Stimulated activated CD4-positive, alpha-beta T cell treated with anti-CD3 and anti-CD28 coated beads, Interleukin-15, amount 100 ng/mL, for 48 hours (primary cell): ENCODE data around the gene SSR1.

Experiments
- DNase-seq, 2 donors: peaks; one replicate each; pipeline ENCODE4 v3.0.0-alpha.2; 2020; ENCODE audit warnings: low read depth in 2 of 2

SSR1 gene

DNA sequence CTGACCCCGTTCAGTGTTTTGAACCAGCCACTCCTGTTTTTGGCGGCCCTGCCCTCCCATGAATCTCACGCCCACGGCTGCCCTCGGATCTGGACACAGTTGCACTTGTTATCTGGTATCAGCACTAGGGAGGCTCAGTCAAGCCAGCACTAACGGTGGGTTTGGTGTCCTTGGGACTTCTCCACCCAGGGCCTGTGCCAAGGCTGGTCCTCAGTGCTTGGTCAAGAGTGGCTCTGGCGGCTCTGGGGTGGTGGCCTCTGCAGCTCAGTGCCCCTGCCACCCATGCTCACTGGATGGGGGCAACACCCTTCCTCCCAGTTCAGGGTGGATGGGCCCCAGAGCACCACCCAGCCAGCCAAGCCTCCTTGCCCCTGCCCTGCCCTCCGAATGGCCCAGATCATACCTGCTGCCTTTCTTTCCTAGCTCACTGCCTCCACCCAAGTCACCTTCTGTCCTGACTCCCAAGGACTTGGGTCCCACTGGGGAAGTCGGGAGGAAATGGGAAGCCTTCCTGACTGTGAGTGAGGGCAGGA, 54.7 kb downstream of the SSR1 start:
- DNase-seq = no peak

DNA sequence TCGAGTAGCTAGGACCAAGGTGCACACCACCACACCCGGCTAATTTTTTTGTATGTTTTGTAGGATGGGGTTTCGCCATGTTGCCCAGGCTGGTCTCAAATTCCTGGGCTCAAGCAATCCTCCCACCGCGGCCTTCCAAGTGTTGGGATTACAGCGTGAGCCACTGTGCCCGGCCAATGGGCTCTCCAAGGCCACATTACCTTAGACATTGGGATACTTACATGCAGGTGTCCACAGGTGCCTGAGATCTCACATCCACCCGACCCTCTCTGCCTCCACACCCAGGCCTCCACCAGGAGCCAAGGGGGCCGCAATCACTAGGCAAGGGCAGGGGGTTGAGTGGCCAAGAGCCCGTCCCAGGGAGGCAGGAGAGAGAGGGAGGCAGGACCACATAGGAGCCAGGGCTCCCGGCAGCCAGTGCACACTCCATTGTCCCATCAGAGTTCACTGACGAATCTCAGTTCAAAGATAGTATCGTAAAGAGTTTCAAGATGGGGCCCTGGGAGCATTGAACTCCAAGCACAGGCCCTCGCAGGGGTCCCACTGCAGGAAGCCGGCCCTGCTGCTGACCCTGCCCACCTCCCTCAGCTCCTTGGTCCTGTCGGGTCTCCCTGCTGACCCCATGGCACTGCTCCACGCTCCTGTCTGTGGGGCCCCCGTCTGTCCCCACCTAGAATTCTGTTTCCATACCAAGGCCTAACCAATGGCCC, 55.3 kb downstream of the SSR1 start:
- no peak for DNase-seq

DNA sequence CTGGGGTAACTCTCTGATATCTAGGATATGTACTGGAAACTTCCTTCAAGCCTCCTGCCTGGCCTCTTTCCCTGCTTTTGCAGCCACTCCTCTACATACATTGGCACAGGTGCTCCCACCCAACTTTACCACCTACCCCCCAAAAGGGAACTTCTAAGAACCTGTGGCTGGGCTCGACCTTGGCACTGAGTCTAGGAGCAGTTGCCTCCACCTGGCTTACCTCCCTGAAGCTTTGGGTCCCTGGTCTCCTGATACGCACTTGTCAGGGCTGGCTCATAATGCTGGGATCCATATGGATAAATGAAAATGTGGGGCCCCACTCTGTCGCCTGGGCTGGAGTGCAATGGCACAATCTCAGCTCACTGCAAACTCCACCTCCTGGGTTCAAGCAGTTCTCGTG, 56.2 kb downstream of the SSR1 start:
- DNase-seq = no peak

DNA sequence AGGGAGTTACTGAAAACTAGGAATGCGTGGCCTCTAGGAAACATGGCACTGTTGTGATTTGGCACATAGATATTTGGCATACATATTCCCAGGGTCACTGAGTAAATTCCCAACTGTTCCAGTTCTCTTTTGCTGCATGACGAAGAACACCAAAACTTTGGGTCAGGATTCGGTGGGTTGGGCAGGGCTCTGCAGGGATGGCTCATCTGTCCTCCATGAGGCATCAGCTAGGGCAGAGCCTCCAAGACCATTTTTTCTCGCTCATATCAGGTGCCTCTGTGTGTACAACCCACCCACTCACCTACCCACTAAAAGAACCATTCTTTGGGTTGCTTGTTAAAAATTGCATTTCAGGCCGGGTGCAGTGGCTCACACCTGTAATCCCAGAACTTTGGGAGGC, 57.1 kb downstream of the SSR1 start:
- no peak for DNase-seq

DNA sequence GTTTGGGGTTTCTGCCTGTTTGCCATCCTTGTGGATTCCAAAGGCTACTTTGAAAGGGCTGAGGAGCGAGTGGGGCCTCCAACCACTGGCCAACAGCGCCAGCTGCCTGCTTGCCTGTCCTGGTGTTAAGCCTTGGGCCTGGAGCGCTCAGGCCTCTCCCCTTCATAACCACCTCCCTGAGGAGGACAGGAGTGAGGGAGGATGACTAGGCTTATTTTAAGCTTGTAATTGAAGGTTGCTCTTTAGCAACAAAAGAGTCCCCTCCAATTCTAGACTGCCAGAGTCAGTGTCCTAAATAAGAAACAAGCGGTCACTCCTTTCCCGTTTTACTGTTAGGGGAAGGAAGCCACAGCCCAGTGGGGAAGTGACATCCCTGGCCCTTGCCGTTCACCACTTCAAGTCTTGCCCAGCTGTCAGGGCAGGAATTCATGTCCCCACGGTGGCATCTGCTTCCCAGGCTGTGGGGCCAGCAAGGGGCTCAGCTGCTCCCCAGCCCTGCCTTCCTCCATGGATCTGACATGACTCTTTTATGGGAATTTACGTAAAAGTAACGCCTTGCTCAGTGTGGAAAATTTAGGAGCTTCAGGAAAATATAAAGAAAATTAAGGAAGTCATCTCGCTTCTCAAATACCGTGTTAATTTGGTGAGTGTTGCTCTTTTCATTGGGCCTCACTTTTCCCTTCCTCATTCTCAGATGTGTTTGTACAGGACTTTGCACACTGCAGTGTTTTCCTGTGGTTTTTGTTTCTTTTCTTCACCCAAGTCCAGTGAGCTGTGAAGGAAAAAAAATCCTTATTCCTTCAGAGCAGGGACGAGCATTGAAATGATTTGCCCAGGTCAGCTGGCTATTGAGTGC, 57.8 kb downstream of the SSR1 start:
- no peak for DNase-seq

DNA sequence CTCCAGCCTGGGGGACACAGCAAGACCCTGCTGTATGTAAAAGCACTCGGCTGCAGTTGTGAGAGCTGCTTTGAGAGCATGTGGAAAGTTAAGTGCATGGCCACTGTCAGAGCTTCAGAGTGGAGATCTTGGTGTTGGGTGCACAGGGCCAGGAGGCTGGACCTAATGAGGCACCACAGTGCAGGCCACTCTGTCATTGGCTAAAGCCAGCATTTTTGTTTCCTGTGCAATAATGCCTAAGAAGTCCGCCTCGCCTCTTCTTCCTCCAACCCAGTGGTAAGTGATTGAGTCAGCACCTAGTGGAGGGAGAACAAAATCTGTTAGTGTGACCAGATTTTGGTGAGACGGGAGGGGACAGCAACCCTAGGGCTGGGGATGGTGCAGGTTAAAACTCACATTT, 60.6 kb downstream of the SSR1 start:
- no peak for DNase-seq

DNA sequence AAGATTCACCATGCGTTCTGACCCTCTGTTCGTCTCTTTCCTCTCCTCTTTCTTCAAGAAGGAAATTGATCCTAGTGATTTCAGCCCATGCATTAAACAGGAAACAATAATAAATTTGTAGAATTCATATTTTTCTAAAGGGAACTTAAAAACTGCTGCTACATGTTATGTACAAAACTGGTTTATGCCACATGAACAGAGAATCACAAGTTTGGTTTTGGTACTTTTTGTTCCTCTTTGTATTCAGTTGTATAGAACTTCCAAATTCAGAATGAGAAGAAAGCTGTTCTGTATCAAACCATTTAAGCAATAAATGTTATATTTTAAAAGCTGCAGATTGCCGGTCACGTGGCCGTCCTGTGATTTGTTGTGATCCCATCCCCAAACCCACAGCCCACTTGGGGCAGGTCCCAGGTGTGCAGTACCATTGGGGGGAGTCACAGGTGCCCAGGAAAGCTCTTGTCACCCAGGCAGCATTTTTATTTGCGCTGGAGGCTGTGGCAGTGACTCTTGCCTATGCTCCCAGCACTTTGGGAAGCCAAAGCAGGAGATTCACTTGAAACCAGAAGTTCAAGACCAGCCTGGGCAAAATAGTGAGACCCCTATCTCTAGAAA, 61.2 kb downstream of the SSR1 start:
- no peak for DNase-seq

DNA sequence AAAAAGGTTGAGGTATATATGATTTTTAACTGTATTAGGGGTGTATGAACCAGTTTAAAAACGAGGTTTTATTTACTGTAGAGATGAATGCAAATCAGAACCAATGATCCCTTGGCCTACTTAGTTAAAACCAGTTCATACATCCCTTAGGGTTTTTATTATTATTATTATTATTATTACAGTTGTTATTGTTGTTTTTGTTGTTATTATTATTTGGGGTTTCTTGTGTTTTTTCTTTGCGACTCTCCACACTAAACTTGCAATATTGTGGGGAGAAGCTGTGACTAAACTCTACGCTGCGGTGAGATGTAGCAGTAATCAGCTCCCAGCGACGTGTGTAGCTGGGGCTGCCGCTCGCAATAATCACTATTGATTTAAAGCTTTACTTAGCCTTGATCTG, 62.2 kb downstream of the SSR1 start:
- no peak for DNase-seq

DNA sequence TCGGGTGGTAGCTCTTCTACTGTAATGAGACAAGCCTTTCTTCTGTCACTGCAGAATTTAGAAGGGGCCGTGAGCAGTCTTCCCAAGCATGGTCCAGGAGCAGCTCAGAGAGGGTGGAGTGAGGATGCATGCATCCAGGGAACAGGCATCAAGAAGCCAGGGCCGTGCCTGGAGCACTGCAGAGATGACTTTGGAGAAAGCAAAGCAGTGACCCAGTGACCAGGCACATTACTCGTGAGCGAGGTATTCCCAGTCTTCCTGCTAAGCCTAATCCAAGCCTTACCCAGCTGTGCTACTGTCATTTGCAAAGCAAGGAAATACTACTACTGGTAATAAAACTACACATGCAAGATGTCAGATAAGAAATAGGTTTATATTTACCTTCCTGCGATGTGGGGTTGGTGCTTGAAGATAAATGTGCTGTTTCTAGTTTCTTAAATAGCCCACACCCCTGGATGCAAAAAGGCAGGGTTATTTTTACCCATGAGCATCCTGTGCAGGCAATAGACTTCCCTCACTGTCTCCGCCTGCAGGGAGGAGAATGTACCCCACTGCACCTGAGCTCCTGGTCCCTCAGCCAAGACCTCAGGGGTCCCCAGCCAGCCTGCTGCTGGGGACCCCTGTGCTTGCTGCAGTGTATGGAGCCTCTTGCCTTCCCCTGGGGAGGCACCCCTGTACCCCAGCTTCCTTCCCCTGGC, 62.9 kb downstream of the SSR1 start:
- no peak for DNase-seq

DNA sequence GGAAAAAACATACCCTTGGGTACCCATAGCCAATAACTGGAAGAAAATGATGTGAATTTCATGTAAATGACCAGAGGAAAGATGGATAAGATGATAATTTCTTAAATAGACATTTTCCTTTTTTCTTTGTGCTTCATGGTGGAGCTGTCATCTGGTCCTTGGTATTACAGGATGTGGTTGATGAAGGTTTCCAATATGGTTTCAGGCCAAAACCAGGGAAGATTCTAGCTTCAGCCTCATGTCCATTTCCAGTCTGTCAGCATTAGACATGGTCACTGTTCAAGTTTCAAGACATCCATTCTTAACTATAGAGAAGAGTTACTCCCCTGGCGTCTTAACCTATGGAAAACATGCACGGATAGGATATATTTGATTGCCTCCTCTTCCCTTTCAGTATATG, 63.6 kb downstream of the SSR1 start:
- no peak for DNase-seq

DNA sequence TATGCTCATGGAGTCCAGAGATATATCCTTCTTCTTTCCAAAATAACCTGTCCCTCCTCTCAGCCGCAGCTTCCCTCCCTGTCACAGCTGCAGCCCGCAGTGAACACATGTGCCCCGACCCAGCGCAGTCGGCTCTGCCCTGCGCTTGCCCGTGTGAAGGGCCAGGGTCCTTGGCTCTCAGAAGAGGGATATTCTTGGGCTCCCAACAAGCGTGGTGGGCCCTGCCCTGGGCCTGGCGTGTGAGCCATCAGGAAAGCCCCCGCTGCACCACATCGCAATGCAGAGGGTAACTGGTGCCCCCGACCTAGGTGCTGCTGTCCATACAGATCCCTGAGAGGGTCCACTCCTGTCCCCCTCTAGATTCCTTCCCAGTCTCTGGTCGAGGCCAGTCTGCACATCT, 65.2 kb downstream of the SSR1 start:
- DNase-seq = no peak

DNA sequence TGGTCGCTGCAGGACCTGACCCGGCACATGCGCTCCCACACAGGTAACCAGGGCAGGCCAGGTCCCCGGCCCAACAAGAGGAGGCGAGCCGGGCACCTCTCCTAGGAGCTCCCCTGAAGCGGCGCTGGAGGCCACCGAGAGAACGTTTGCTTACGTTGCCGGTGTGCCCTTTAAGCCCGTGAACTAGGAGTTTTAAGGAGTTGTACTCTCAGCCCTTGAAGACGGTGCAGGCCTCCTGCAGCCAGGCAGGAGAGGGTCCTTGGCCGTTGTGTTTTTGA, 65.9 kb downstream of the SSR1 start:
- DNase-seq = no peak

DNA sequence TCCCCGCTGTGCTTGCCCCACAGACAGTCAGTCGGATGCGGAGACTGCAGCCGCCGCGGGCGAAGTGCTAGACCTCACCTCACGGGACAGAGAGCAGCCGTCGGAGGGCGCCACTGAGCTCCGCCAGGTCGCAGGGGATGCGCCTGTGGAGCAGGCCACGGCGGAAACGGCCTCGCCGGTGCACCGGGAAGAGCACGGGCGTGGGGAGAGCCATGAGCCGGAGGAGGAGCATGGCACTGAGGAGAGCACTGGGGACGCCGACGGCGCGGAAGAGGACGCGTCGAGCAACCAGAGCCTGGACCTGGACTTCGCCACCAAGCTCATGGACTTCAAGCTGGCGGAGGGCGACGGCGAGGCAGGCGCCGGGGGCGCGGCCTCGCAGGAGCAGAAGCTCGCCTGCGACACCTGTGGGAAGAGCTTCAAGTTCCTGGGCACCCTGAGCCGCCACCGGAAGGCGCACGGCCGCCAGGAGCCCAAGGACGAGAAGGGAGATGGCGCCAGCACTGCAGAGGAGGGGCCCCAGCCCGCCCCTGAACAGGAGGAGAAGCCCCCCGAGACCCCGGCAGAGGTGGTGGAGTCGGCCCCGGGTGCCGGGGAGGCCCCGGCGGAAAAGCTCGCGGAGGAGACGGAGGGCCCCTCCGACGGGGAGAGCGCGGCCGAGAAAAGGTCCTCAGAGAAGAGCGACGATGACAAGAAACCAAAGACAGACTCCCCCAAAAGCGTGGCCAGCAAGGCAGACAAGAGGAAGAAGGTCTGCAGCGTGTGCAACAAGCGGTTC, 66.4 kb downstream of the SSR1 start:
- no peak for DNase-seq

DNA sequence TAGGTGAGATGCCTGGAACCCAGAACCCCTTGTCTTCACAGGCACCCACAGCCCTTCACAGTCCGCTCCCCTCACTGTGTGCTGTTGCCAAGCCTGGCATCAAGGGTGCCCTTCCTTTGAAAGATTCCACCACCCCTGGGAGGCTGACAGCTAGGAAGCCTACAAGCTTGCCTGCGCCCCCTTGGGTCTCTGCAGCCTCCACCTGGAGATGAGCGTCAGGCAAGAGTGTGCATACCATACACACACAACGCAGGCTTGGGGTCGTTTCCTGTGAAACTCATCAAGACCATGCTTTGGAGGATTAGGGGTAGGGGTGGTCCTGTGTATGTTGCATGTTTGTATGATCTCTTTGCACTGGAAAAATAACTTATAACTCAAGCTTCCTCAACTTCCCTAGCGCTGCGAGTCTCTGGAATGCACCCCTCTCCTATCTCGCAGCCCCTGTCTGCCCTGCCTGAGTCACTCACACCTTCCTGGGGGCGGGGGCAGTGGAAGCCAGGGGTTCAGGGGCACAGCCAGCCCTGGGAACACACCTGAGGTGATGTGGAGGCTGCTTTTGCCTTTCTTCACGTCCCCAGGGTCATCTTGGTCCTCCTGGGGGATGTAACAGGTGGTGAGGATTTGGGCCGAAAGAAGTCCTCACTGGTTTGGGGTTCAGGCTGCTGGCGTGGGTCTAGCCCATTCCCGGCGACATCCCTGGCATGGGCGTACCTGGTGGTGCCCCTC, 67.2 kb downstream of the SSR1 start:
- DNase-seq = no peak

DNA sequence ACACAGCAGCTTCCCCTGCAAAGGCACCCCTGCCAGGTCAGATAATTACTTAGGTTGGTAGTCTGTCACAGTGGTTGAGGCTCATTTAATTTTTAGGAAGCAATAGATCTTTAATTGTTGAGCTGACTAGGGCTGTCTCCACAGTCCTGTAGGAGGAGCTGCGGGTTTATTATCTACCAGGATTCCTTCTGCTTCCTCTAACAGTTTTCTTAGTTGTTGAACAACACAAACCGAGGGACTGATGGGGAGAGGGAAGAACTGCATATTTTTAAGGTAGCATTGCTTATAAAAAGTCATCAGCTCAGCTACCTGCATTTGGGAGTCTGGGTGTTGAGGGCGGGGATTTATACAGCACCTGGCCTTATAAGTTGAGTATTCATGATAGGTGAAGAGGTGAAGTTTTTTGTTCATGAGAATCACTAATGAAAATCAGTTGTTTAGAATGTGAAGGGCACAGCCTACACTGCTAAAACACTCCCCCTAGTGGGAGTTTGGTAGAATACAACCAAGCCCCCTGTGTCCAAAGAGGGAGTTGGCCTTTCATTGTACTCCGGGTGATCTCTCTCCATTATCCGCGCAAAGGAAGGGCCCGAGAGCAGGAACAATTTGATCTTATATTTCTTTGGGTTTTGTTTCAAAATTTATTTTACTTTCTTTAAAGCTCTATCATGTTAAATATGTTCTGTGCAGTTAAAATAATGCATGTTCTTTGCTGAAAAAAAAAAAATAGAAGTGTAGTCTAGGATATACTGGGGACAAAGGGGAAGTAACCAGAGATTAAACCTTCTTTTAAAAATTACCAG, 69.6 kb downstream of the SSR1 start:
- DNase-seq = peak in 1 of 2 donors; percentile 26

DNA sequence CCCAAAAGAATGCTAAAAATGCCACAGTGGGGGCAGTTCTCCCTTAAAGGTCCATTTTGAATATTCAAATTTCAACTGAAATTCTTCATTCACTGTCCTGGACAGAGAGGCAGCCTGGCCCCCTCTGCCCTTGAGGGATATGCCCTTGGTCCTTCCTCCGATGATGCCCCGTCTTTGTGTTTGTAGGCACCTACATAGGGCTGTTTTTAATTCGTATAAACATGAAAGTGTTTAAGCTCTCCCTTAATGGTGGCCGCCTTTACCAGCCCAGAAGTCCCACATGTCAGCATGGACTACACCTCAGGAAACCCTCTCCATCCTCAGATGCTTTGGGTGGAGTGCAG, 70.2 kb downstream of the SSR1 start:
- DNase-seq = no peak

DNA sequence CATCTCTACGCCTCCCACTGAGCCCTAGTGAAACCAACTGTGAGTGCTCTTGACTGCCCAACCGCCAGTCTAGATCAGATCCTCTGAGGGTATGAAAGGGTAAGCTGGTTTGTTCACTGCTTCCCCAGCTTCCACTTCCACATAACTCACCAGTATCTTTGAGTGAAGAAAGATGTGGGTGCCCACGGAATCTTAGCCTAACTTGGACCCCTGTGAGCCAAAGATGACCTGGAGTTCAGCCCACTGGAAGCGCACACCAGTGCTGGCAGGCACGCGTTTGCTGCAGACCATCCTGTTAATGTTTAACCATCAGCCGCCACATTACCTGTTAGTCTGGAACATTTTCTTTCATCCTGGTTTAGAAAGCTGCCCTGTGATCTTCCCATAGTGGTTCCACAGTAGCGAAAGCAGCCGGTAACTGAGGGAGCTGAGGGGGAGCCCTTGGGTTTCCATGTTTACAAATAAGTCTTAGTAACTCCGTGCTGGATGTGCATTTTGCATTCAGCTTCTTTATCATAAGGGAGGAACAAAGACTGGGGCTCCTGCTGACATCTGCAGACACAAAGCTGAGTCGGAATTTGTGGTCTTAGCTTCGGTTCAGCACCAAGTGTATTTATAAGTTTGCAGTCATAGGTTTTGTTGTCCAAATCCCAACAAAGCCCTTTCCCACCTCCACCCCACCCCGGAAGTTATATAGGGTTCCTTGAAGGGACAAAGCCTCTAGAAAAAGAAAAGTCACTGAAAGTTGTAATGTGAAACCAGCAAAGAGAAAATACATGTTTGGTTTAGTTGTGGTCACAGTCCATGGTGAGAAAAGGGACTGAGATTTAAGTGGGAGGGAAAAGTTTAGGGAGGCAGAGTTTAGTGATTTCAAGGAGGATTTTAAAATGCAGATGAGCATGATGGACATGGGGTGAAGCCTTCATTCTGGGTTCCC, 71.0 kb downstream of the SSR1 start:
- no peak for DNase-seq

DNA sequence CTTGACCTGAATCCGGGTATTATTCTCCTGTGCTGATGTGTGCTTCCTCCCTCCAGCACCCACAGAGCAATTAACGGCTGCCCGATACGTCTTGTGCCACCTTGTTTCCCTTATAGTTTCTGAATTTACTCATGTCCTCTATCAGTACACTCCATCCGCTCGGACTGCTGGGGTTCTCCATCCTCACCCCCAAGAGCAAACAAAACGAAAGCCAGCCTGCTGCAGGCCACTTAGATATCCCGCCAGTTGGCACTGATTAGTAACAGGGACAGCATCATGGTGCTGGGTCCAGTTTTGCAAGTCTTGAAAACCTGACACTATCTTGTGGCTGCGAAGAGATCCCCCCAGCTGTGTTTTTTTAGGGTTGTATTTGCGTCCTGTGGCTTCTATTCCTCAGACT, 71.8 kb downstream of the SSR1 start:
- DNase-seq = no peak

DNA sequence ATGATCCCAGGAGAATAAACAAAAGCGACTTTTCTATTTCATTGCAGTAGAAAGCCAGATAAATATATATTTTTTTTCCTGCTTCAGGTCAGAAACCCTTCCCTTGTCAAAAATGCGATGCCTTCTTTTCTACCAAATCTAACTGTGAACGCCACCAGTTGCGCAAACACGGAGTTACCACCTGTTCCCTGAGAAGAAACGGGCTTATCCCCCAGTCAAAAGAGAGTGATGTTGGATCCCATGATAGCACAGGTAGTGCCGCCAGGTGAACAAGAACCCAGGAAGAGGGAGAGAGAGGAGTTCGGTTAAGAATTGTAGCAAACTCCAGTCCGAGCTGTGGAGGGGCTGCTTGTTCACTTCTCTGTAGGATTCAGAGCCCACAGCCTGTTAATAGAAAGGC, 72.6 kb downstream of the SSR1 start:
- no peak for DNase-seq
